Ishikawa (cell line): ENCODE data around the gene INPP5J.

Experiments
- CEBPB ChIP-seq: IDR thresholded peaks from 2 replicates; pipeline ENCODE4 v1.6.1; 2012
- MAX ChIP-seq: IDR thresholded peaks from 2 replicates; pipeline ENCODE4 v1.6.1; 2012
- RAD21 ChIP-seq: IDR thresholded peaks from 2 replicates; pipeline ENCODE4 v1.6.1; 2012; ENCODE audit warnings: low read depth
- REST ChIP-seq: IDR thresholded peaks from 2 replicates; pipeline ENCODE4 v1.6.1; 2012; ENCODE audit warnings: low read depth, mild to moderate bottlenecking
- TAF1 ChIP-seq: IDR thresholded peaks from 2 replicates; pipeline ENCODE4 v1.6.1; 2012; ENCODE audit warnings: low read depth, mild to moderate bottlenecking
- USF1 ChIP-seq: IDR thresholded peaks from 2 replicates; pipeline ENCODE4 v1.6.1; 2012
- YY1 ChIP-seq: IDR thresholded peaks from 2 replicates; pipeline ENCODE4 v1.6.1; 2012; ENCODE audit warnings: low read depth

GRCh38 chr22:31151872-31152271, 29.1 kb downstream of the INPP5J start:
- TF ChIP-seq REST (no peak), MAX (no peak), CEBPB (no peak), USF1 (no peak), RAD21 (no peak), YY1 (no peak), TAF1 (no peak)
